Small intestine (tissue), 7 donors: ENCODE measurements around the gene CPED1. TPM values are rescaled to one million over a fixed set of nuclear protein-coding genes. Genes with fewer than 3 reads are reported as not detected.

Experiments
- DNase-seq, 2 donors: peaks; one replicate each; pipeline versions ENCODE4 v3.0.0 to v3.0.0-alpha.2; 2013
- FAIRE-seq: peaks from 2 replicates; lab custom pipeline; 2012; peaks lifted over from hg19 to GRCh38; lab: Jason Lieb, UNC
- H3K27ac ChIP-seq, 3 donors: one replicate each; pipeline ENCODE4 v1.5.1; 2013; ENCODE audit warnings: low read length in 2 of 3, mild to moderate bottlenecking in 2 of 3, control low read depth in 1 of 3, inconsistent platforms in 1 of 3, low read depth in 1 of 3, moderate library complexity in 1 of 3
- H3K27me3 ChIP-seq, 3 donors: one replicate each; pipeline ENCODE4 v1.6.1; 2013; ENCODE audit warnings: low read length in 3 of 3, inconsistent platforms in 1 of 3; ENCODE audit not compliant: control insufficient read depth in 3 of 3, insufficient read depth in 3 of 3
- H3K36me3 ChIP-seq, 3 donors: one replicate each; pipeline ENCODE4 v1.6.1; 2013; ENCODE audit warnings: low read length in 3 of 3, inconsistent platforms in 1 of 3, low read depth in 1 of 3, mild to moderate bottlenecking in 1 of 3, moderate library complexity in 1 of 3; ENCODE audit not compliant: control insufficient read depth in 3 of 3, insufficient read depth in 2 of 3
- H3K4me1 ChIP-seq, 3 donors: one replicate each; pipeline ENCODE4 v1.6.1; 2013; ENCODE audit warnings: low read length in 2 of 3, inconsistent platforms in 1 of 3, low read depth in 1 of 3, mild to moderate bottlenecking in 1 of 3, moderate library complexity in 1 of 3; ENCODE audit not compliant: control insufficient read depth in 3 of 3, insufficient read depth in 2 of 3
- H3K4me3 ChIP-seq, 3 donors: one replicate each; pipeline ENCODE4 v1.5.1; 2013; ENCODE audit warnings: low read length in 3 of 3, control low read depth in 1 of 3, inconsistent platforms in 1 of 3, low read depth in 1 of 3, mild to moderate bottlenecking in 1 of 3, moderate library complexity in 1 of 3
- H3K9me3 ChIP-seq, 2 donors: one replicate each; pipeline ENCODE4 v1.6.1; 2013; ENCODE audit warnings: low read depth in 1 of 2, low read length in 1 of 2; ENCODE audit not compliant: control insufficient read depth in 2 of 2, insufficient read depth in 1 of 2
- WGBS, 3 donors: extraction: QIAGEN DNeasy Blood & Tissue Kit; methylation state at CpG; one replicate each; pipeline ENCODE4 v1.1.7; 2013; 5-methylcytosine and 5-hydroxymethylcytosine counted together
- polyA plus RNA-seq, 4 donors: library from polyadenylated mRNA; stranded (reverse) in 3 of 4; unstranded in 1 of 4; fragments of 200-250 nt in 3 of 4; fragments of 120-200 nt in 1 of 4; gene quantifications; one replicate each; pipeline versions ENCODE4 v1.2.1 to v1.2.3, GENCODE V29; 2013
- donor health status: healthy with polysubstance abuse.
- donor health status: control.
- donor health status: control.
- donor health status: Bipolar disorder and iron deficiency.
- donor health status: healthy.

CPED1 gene
- polyA plus RNA-seq, 4 donors: 0.22 to 8.7 (median 1.9) TPM

- no peak for FAIRE-seq
Measured at GRCh38 chr7:121041516-121042148, 53.1 kb downstream of the CPED1 start.

GRCh38 chr7:121042195-121042594 is 53.7 kb downstream of the CPED1 start:
- FAIRE-seq: no peak
- H3K27me3 ChIP-seq: no peaks in the 10 kb centered on the region
- 71 to 81% (median 79%) methylated on average over 2 of the region's 2 CpGs for WGBS, 3 donors
- H3K9me3 ChIP-seq: no peaks in the 10 kb centered on the region
- no peak for DNase-seq
- H3K4me3 ChIP-seq: no peak overlapping the region
- H3K4me1 ChIP-seq: no peaks in the 10 kb centered on the region
- no peak overlapping the region for H3K27ac ChIP-seq
- H3K36me3 ChIP-seq: no peaks in the 10 kb centered on the region

More at GRCh38 chr7:121041516-121042148, 53.1 kb downstream of the CPED1 start:
- WGBS, 3 donors: 25 to 39% (median 35%) methylated on average over 6 of the region's 6 CpGs
- Histone ChIP-seq H3K36me3 (no peaks in the 10 kb centered on the region), H3K4me3 (no peak overlapping the region), H3K27ac (peak overlapping the region in 1 of 3 donors; percentile 62), H3K9me3 (no peaks in the 10 kb centered on the region), H3K4me1 (no peaks in the 10 kb centered on the region), H3K27me3 (no peaks in the 10 kb centered on the region)
- DNase-seq: no peak

DNA sequence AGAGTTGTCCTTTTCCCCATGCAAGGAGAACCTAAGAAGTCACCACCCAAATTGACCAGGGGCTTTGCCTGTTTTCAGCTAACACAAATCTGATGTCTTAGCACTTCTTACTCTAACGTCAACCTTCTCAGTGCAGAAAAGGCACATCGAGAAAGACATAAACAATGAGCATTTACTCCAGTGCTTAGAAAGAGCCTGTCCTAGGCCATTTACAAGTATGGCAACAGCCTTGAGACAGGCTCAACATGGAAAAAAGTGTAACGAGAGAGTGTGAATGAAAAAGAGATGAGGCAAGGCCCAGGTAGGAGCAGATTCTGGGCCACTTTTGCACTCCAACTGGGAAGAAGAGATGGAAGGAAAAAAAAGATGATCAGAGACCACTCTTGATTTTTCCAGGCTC is 54.4 kb downstream of the CPED1 start:
- WGBS, 3 donors: 88 to 94% (median 92%) methylated on average over 3 of the region's 3 CpGs
- no peak for DNase-seq
- Histone ChIP-seq H3K9me3 (no peaks in the 10 kb centered on the region), H3K4me1 (no peaks in the 10 kb centered on the region), H3K4me3 (no peak overlapping the region), H3K36me3 (no peaks in the 10 kb centered on the region), H3K27ac (no peak overlapping the region), H3K27me3 (no peaks in the 10 kb centered on the region)
- no peak for FAIRE-seq

GRCh38 chr7:121043314-121044234 is 55.1 kb downstream of the CPED1 start:
- H3K36me3 ChIP-seq: no peaks in the 10 kb centered on the region
- FAIRE-seq (no peak), DNase-seq (no peak)
- 70 to 85% (median 71%) methylated on average over 4 of the region's 4 CpGs for WGBS, 3 donors
- no peak overlapping the region for H3K4me3 ChIP-seq
- no peaks in the 10 kb centered on the region for H3K27me3 ChIP-seq
- no peaks in the 10 kb centered on the region for H3K9me3 ChIP-seq
- no peaks in the 10 kb centered on the region for H3K4me1 ChIP-seq
- no peak overlapping the region for H3K27ac ChIP-seq

- Histone ChIP-seq H3K4me1 (no peaks in the 10 kb centered on the region), H3K27me3 (no peaks in the 10 kb centered on the region), H3K36me3 (no peaks in the 10 kb centered on the region), H3K27ac (peak overlapping the region in 1 of 3 donors; percentile 27), H3K9me3 (no peaks in the 10 kb centered on the region), H3K4me3 (no peak overlapping the region)
- 46 to 62% (median 56%) methylated on average over 1 of the region's 1 CpG for WGBS, 3 donors
- FAIRE-seq (no peak), DNase-seq (no peak)
Measured at GRCh38 chr7:121045090-121045489, 56.6 kb downstream of the CPED1 start.

GRCh38 chr7:121046009-121046408 is 57.5 kb downstream of the CPED1 start:
- 76 to 80% (median 78%) methylated on average over 4 of the region's 4 CpGs for WGBS, 3 donors
- Histone ChIP-seq H3K4me1 (no peaks in the 10 kb centered on the region), H3K27ac (no peak overlapping the region), H3K36me3 (no peaks in the 10 kb centered on the region), H3K4me3 (no peak overlapping the region), H3K27me3 (no peaks in the 10 kb centered on the region), H3K9me3 (no peaks in the 10 kb centered on the region)
- no peak for DNase-seq
- FAIRE-seq: peak; percentile 53

GRCh38 chr7:121046893-121047468 is 58.5 kb downstream of the CPED1 start:
- no peak for FAIRE-seq
- Histone ChIP-seq H3K4me3 (no peak overlapping the region), H3K27me3 (no peaks in the 10 kb centered on the region), H3K4me1 (no peaks in the 10 kb centered on the region), H3K9me3 (no peaks in the 10 kb centered on the region), H3K27ac (no peak overlapping the region), H3K36me3 (no peaks in the 10 kb centered on the region)
- WGBS, 3 donors: 76 to 87% (median 86%) methylated on average over 2 of the region's 2 CpGs
- no peak for DNase-seq

- DNase-seq (no peak), FAIRE-seq (no peak)
- WGBS, 3 donors: 54 to 57% (median 54%) methylated on average over 4 of the region's 4 CpGs
- Histone ChIP-seq H3K9me3 (no peaks in the 10 kb centered on the region), H3K36me3 (no peaks in the 10 kb centered on the region), H3K4me1 (no peaks in the 10 kb centered on the region), H3K27ac (no peak overlapping the region), H3K27me3 (no peaks in the 10 kb centered on the region), H3K4me3 (no peak overlapping the region)
Measured at GRCh38 chr7:121048195-121048594, 59.7 kb downstream of the CPED1 start.
